ENCODE data around the gene CHMP6.

The CHMP6 gene

DNA sequence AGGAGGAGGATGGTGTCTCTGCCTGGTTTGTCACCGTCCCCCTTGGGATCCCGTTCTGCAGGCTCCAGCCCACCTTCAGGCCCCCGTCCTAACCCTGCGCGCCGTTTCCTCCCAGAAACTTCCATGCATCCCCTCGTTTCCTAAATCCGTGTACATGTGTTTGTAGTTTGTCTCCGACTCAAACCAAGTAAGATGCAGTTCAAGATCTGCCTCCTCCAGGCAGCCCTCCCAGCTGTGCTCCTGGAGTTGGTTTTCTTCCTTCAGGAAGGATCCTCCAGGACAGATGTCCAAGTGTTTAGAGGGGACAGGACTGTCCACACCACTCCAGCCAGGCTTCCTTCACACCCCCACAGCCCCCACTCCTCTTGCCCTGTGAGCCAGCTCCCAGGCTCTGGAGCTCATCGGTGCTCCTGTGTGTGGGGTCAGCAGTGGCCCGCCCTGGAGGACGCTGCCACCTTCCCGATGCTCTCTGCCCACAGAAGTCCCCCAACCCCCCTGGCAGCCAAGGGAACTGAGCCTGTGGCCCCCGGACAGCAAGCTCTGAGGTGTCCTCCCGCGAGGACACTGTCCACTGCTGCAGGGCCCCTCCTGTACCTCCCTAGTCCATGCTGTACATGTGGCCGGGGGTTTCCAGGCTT is 54.6 kb downstream of the CHMP6 start:
- DNase-seq, result no peak

DNA sequence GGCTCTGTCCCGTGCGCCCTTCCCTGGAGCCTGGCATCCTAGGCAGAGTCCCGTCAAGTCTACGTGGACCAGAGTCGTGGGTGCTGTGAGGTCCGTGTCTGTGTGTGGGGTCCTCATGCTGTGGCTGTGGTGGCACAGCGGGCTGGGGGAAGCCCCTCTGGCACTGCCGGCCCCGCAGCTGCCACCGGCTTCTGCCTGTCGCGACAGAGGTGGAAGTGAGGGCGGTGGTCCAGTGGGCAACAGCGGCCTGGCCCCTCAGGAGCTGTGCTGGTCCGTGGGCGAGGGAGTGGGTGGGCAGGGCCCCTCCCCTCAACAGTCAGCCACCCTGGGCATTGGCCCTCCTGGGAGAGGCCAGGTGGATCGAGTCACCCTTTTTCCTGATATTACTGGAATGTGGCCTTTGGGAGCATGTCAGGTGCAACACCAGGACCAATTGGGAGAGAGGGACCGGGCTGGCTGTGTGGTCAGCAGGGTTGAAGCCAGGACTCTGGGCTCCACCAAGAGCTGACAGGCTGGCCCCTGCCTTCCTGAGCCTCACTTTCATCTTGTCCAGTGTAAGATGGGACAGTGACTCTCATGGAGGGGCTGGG is 55.2 kb downstream of the CHMP6 start:
- DNase-seq, result no peak

GRCh38 chr17:81048827-81049371 is 57.3 kb downstream of the CHMP6 start:
- DNase-seq, result no peak

- DNase-seq, result no peak
Observed at GRCh38 chr17:81049372-81049911, 57.8 kb downstream of the CHMP6 start.

All from DMS153 (cell line).